WTC11 (cell line): Measurements from ENCODE around the gene ZFYVE28. TPM values are rescaled to one million over a fixed set of nuclear protein-coding genes. Genes with fewer than 3 reads are reported as not detected.

Experiments
- ATAC-seq: fragments of 200-7000 bp; cut with Tn5 transposase; 2 replicates; pipeline ENCODE4 v1.10.0; 2021; ENCODE audit warnings: mild to moderate bottlenecking, moderate library complexity
- CTCF ChIA-PET: fragments of 300-600 bp; sonication (Branson Sonifier 250); formaldehyde crosslinking; loops from one replicate; lab custom pipeline; 2021; ENCODE audit warnings: antibody characterized with exemption; lab: Charles Lee
- POLR2A ChIA-PET: fragments of 350-600 bp; sonication (Branson Sonifier 250); formaldehyde crosslinking; loops from one replicate; lab custom pipeline; 2021; ENCODE audit warnings: antibody characterized with exemption; lab: Charles Lee
- DNase-seq: peaks from one replicate; pipeline ENCODE4 v3.0.0; 2021; ENCODE audit warnings: low spot score
- H3K27ac Mint-ChIP-seq: 2 replicates; pipeline ENCODE4 v1.8.0; 2021; ENCODE audit warnings: mixed read lengths
- H3K27me3 Mint-ChIP-seq: 2 replicates; pipeline ENCODE4 v1.8.0; 2021; ENCODE audit warnings: low read depth, mild to moderate bottlenecking, moderate library complexity, mixed read lengths
- H3K36me3 Mint-ChIP-seq: 2 replicates; pipeline ENCODE4 v1.8.0; 2021; ENCODE audit warnings: mixed read lengths
- H3K4me1 Mint-ChIP-seq: 2 replicates; pipeline ENCODE4 v1.8.0; 2022; ENCODE audit warnings: mixed read lengths
- H3K4me3 Mint-ChIP-seq: 2 replicates; pipeline ENCODE4 v1.8.0; 2021; ENCODE audit warnings: mild to moderate bottlenecking, moderate library complexity, mixed read lengths
- H3K9me3 Mint-ChIP-seq: 2 replicates; pipeline ENCODE4 v1.8.0; 2021; ENCODE audit warnings: mixed read lengths
- ETV6 ChIP-seq: sonication (generic); formaldehyde crosslinking; IDR thresholded peaks from 2 replicates; pipeline ENCODE4 v1.8.1; 2022; ENCODE audit warnings: mild to moderate bottlenecking, missing genetic modification reagents
- MYBL2 ChIP-seq: sonication (generic); formaldehyde crosslinking; IDR thresholded peaks from 2 replicates; pipeline ENCODE4 v1.8.1; 2023; ENCODE audit warnings: mild to moderate bottlenecking, moderate library complexity, missing genetic modification reagents
- RORB ChIP-seq: fragments of 250-450 bp; sonication (Bioruptor Pico); IDR thresholded peaks from 2 replicates; pipeline ENCODE4 v1.9.0; 2021; ENCODE audit warnings: mild to moderate bottlenecking
- TEAD1 ChIP-seq: sonication (generic); formaldehyde crosslinking; IDR thresholded peaks from 2 replicates; pipeline ENCODE4 v1.8.0; 2022; ENCODE audit warnings: mild to moderate bottlenecking, missing genetic modification reagents
- ZNF416 ChIP-seq: fragments of 250-450 bp; sonication (Bioruptor Pico); IDR thresholded peaks from 2 replicates; pipeline ENCODE4 v1.9.0; 2021; ENCODE audit warnings: mild to moderate bottlenecking, inconsistent platforms
- total RNA-seq: library from RNA; stranded (reverse); gene quantifications from 3 replicates; pipeline ENCODE4 v1.2.3, GENCODE V29; 2021
- TF ChIP-seq, protein P1 (sequence below): fragments of 250-450 bp; sonication (Bioruptor Pico); IDR thresholded peaks from 2 replicates; pipeline ENCODE4 v1.9.0; 2021; ENCODE audit warnings: mild to moderate bottlenecking, borderline replicate concordance
- TF ChIP-seq, protein P2 (sequence below): fragments of 250-450 bp; sonication (Bioruptor Pico); IDR thresholded peaks from 2 replicates; pipeline ENCODE4 v1.9.0; 2021; ENCODE audit warnings: moderate library complexity, mild to moderate bottlenecking, inconsistent platforms, borderline replicate concordance
- TF ChIP-seq, protein P3 (sequence below): sonication (generic); formaldehyde crosslinking; IDR thresholded peaks from 2 replicates; pipeline ENCODE4 v1.8.0; 2023; ENCODE audit warnings: missing genetic modification reagents, mild to moderate bottlenecking, borderline replicate concordance
- TF ChIP-seq, protein P4 (sequence below): sonication (generic); formaldehyde crosslinking; IDR thresholded peaks from 2 replicates; pipeline ENCODE4 v1.8.1; 2023; ENCODE audit warnings: mild to moderate bottlenecking, missing genetic modification reagents
- TF ChIP-seq, protein P5 (sequence below): sonication (generic); formaldehyde crosslinking; IDR thresholded peaks from 2 replicates; pipeline ENCODE4 v1.8.0; 2022; ENCODE audit warnings: mild to moderate bottlenecking, missing genetic modification reagents
- TF ChIP-seq, protein P6 (sequence below): sonication (generic); formaldehyde crosslinking; IDR thresholded peaks from 2 replicates; pipeline ENCODE4 v1.8.0; 2022; ENCODE audit warnings: missing genetic modification reagents

ZFYVE28 gene
- total RNA-seq, 1 experiment from 2014 or later = 7.8 TPM

DNA sequence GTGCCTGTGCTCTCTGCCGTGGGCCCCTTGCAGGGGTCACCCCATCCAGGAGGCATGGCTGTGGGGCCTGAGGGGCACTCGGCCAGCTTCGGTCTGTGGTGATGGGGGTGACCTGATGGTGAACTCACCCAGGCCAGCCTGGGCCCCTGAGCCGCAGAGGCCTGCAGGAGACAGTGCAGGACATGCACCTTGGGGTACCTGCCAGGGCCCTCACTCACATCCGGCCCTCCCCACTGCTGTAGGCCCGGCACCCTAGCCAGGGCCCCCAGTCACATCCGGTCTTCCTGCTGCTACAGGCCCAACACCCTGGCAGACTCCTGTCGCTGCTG lies 7.6 kb upstream of the ZFYVE28 start:
- DNase-seq = no peak
- ChIA-PET CTCF (interaction anchor here (4.0 kb wide), 1 partner anchor 15 kb away, joined by 31 read pairs; no protein-coding TSS in a partner anchor), POLR2A (no interaction called here)
- Mint-ChIP-seq H3K9me3 (no peaks in the 10 kb centered on the region), H3K27me3 (peaks cover 18% of the 10 kb centered on the region), H3K4me1 (peaks cover 13% of the 10 kb centered on the region), H3K36me3 (no peaks in the 10 kb centered on the region), H3K27ac (no peak overlapping the region), H3K4me3 (no peak overlapping the region)
- ATAC-seq = no peak
- TF ChIP-seq, protein P1, sequence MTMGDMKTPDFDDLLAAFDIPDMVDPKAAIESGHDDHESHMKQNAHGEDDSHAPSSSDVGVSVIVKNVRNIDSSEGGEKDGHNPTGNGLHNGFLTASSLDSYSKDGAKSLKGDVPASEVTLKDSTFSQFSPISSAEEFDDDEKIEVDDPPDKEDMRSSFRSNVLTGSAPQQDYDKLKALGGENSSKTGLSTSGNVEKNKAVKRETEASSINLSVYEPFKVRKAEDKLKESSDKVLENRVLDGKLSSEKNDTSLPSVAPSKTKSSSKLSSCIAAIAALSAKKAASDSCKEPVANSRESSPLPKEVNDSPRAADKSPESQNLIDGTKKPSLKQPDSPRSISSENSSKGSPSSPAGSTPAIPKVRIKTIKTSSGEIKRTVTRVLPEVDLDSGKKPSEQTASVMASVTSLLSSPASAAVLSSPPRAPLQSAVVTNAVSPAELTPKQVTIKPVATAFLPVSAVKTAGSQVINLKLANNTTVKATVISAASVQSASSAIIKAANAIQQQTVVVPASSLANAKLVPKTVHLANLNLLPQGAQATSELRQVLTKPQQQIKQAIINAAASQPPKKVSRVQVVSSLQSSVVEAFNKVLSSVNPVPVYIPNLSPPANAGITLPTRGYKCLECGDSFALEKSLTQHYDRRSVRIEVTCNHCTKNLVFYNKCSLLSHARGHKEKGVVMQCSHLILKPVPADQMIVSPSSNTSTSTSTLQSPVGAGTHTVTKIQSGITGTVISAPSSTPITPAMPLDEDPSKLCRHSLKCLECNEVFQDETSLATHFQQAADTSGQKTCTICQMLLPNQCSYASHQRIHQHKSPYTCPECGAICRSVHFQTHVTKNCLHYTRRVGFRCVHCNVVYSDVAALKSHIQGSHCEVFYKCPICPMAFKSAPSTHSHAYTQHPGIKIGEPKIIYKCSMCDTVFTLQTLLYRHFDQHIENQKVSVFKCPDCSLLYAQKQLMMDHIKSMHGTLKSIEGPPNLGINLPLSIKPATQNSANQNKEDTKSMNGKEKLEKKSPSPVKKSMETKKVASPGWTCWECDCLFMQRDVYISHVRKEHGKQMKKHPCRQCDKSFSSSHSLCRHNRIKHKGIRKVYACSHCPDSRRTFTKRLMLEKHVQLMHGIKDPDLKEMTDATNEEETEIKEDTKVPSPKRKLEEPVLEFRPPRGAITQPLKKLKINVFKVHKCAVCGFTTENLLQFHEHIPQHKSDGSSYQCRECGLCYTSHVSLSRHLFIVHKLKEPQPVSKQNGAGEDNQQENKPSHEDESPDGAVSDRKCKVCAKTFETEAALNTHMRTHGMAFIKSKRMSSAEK = no peak
- TF ChIP-seq MYBL2 (CRISPR knock-in tag) (no peak), TEAD1 (CRISPR knock-in tag) (no peak), RORB (no peak), ETV6 (CRISPR knock-in tag) (no peak), ZNF416 (CRISPR knock-in tag) (no peak)
- TF ChIP-seq, protein P2, sequence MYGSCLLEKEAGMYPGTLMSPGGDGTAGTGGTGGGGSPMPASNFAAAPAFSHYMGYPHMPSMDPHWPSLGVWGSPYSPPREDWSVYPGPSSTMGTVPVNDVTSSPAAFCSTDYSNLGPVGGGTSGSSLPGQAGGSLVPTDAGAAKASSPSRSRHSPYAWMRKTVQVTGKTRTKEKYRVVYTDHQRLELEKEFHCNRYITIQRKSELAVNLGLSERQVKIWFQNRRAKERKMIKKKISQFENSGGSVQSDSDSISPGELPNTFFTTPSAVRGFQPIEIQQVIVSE (CRISPR knock-in tag) = no peak
- TF ChIP-seq, protein P3, sequence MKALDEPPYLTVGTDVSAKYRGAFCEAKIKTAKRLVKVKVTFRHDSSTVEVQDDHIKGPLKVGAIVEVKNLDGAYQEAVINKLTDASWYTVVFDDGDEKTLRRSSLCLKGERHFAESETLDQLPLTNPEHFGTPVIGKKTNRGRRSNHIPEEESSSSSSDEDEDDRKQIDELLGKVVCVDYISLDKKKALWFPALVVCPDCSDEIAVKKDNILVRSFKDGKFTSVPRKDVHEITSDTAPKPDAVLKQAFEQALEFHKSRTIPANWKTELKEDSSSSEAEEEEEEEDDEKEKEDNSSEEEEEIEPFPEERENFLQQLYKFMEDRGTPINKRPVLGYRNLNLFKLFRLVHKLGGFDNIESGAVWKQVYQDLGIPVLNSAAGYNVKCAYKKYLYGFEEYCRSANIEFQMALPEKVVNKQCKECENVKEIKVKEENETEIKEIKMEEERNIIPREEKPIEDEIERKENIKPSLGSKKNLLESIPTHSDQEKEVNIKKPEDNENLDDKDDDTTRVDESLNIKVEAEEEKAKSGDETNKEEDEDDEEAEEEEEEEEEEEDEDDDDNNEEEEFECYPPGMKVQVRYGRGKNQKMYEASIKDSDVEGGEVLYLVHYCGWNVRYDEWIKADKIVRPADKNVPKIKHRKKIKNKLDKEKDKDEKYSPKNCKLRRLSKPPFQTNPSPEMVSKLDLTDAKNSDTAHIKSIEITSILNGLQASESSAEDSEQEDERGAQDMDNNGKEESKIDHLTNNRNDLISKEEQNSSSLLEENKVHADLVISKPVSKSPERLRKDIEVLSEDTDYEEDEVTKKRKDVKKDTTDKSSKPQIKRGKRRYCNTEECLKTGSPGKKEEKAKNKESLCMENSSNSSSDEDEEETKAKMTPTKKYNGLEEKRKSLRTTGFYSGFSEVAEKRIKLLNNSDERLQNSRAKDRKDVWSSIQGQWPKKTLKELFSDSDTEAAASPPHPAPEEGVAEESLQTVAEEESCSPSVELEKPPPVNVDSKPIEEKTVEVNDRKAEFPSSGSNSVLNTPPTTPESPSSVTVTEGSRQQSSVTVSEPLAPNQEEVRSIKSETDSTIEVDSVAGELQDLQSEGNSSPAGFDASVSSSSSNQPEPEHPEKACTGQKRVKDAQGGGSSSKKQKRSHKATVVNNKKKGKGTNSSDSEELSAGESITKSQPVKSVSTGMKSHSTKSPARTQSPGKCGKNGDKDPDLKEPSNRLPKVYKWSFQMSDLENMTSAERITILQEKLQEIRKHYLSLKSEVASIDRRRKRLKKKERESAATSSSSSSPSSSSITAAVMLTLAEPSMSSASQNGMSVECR (CRISPR knock-in tag) = no peak
- TF ChIP-seq, protein P4, sequence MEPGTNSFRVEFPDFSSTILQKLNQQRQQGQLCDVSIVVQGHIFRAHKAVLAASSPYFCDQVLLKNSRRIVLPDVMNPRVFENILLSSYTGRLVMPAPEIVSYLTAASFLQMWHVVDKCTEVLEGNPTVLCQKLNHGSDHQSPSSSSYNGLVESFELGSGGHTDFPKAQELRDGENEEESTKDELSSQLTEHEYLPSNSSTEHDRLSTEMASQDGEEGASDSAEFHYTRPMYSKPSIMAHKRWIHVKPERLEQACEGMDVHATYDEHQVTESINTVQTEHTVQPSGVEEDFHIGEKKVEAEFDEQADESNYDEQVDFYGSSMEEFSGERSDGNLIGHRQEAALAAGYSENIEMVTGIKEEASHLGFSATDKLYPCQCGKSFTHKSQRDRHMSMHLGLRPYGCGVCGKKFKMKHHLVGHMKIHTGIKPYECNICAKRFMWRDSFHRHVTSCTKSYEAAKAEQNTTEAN (CRISPR knock-in tag) = no peak

DNA sequence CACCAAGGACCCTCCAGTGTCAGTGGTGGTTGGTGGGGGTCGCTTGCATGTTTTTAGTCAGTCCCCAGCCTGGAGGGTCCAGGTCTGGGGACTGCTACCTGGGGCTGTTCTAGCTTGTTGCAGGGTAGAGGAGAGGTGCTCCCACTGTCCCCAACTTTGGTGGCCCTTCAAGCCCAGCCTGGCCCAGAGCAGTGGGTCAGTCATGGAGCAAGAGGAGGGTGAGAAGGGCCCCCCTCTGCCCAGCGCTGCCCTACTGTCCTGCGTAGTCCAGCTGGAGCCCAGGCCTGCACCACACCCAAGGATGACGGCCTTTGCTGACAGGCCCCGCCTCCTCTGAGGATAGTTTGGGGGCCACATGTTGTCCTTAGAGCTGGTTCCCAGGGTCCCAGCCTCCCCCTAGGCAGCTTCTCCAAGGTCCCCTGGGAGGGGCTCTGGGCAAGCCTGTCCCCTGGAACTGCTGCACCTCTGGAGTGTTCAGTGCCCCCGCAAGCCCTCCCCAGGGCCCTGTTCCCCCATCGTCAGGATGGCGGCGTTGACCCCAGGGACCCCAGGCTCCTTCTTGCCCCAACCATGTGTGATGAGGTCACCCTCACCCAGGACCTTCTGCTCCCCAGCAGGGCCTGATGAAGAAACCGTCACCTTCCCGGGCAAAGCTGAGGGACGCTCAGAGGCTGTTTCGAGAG lies 7.1 kb upstream of the ZFYVE28 start:
- Mint-ChIP-seq H3K9me3 (no peaks in the 10 kb centered on the region), H3K36me3 (no peaks in the 10 kb centered on the region), H3K4me3 (no peak overlapping the region), H3K27me3 (peaks cover 23% of the 10 kb centered on the region), H3K4me1 (peaks cover 13% of the 10 kb centered on the region), H3K27ac (no peak overlapping the region)
- DNase-seq (no peak), ATAC-seq (no peak)
- CTCF ChIA-PET = no interaction called here
- POLR2A ChIA-PET = no interaction called here
- TF ChIP-seq, protein P5, sequence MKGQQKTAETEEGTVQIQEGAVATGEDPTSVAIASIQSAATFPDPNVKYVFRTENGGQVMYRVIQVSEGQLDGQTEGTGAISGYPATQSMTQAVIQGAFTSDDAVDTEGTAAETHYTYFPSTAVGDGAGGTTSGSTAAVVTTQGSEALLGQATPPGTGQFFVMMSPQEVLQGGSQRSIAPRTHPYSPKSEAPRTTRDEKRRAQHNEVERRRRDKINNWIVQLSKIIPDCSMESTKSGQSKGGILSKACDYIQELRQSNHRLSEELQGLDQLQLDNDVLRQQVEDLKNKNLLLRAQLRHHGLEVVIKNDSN (CRISPR knock-in tag) = no peak
- TF ChIP-seq, protein P1 = no peak
- TF ChIP-seq, protein P6, sequence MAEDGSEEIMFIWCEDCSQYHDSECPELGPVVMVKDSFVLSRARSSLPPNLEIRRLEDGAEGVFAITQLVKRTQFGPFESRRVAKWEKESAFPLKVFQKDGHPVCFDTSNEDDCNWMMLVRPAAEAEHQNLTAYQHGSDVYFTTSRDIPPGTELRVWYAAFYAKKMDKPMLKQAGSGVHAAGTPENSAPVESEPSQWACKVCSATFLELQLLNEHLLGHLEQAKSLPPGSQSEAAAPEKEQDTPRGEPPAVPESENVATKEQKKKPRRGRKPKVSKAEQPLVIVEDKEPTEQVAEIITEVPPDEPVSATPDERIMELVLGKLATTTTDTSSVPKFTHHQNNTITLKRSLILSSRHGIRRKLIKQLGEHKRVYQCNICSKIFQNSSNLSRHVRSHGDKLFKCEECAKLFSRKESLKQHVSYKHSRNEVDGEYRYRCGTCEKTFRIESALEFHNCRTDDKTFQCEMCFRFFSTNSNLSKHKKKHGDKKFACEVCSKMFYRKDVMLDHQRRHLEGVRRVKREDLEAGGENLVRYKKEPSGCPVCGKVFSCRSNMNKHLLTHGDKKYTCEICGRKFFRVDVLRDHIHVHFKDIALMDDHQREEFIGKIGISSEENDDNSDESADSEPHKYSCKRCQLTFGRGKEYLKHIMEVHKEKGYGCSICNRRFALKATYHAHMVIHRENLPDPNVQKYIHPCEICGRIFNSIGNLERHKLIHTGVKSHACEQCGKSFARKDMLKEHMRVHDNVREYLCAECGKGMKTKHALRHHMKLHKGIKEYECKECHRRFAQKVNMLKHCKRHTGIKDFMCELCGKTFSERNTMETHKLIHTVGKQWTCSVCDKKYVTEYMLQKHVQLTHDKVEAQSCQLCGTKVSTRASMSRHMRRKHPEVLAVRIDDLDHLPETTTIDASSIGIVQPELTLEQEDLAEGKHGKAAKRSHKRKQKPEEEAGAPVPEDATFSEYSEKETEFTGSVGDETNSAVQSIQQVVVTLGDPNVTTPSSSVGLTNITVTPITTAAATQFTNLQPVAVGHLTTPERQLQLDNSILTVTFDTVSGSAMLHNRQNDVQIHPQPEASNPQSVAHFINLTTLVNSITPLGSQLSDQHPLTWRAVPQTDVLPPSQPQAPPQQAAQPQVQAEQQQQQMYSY = no peak
